ENCODE data around the gene OR4E1.

OR4E1 gene

GRCh38 chr14:21673718-21674117 is at the start of gene OR4E1:
OR4E1 (minus strand) TSS chr14:21673818; CDS start chr14:21670935, 2,883 bp downstream.
- Histone ChIP-seq H3K27me3 (ENCODE audit: control insufficient read depth, insufficient read depth, low read length) (no peaks in the 10 kb centered on the region), H2AFZ (no peak within 1 kb of the TSS), H3K27ac (no peak within 1 kb of the TSS), H3K4me2 (ENCODE audit: low read length) (no peak within 1 kb of the TSS), H3K4me3 (ENCODE audit: low read depth, low read length) (no peak within 1 kb of the TSS), H3K9ac (no peak within 1 kb of the TSS), H3K36me3 (ENCODE audit: control insufficient read depth, insufficient read depth, low read length) (no peaks in the 10 kb centered on the region), H3K79me2 (no peaks in the 10 kb centered on the region), H3K9me3 (ENCODE audit: control insufficient read depth, low read length) (no peaks in the 10 kb centered on the region), H3K4me1 (no peaks in the 10 kb centered on the region)
- TF ChIP-seq CTCF (IDR thresholded peaks at IDR 0.05): no peak

GRCh38 chr14:21721504-21721903 is 47.9 kb upstream of the OR4E1 start:
- Histone ChIP-seq H3K9me3 (ENCODE audit: control insufficient read depth, low read length) (no peaks in the 10 kb centered on the region), H3K27me3 (ENCODE audit: control insufficient read depth, insufficient read depth, low read length) (no peaks in the 10 kb centered on the region), H3K79me2 (no peaks in the 10 kb centered on the region), H3K9ac (no peak overlapping the region), H3K4me1 (no peaks in the 10 kb centered on the region), H2AFZ (no peak overlapping the region), H3K36me3 (ENCODE audit: control insufficient read depth, insufficient read depth, low read length) (no peaks in the 10 kb centered on the region), H3K4me2 (ENCODE audit: low read length) (no peak overlapping the region), H3K27ac (no peak overlapping the region), H3K4me3 (ENCODE audit: low read depth, low read length) (no peak overlapping the region)
- no peak for TF ChIP-seq CTCF (IDR thresholded peaks at IDR 0.05)

- no peaks in the 10 kb centered on the region for H3K9me3 ChIP-seq (ENCODE audit: control insufficient read depth, low read length)
- no peak overlapping the region for H3K4me3 ChIP-seq (ENCODE audit: low read depth, low read length)
- H3K4me2 ChIP-seq (ENCODE audit: low read length): no peak overlapping the region
- no peaks in the 10 kb centered on the region for H3K36me3 ChIP-seq (ENCODE audit: control insufficient read depth, insufficient read depth, low read length)
- no peak overlapping the region for H3K27ac ChIP-seq
- no peaks in the 10 kb centered on the region for H3K79me2 ChIP-seq
- H3K4me1 ChIP-seq: no peaks in the 10 kb centered on the region
- no peak overlapping the region for H3K9ac ChIP-seq
- TF ChIP-seq CTCF (IDR thresholded peaks at IDR 0.05): no peak
- no peaks in the 10 kb centered on the region for H3K27me3 ChIP-seq (ENCODE audit: control insufficient read depth, insufficient read depth, low read length)
- H2AFZ ChIP-seq: no peak overlapping the region
Measured at GRCh38 chr14:21719841-21720240, 46.2 kb upstream of the OR4E1 start.

GRCh38 chr14:21714318-21714929 is 40.8 kb upstream of the OR4E1 start:
- no peaks in the 10 kb centered on the region for H3K79me2 ChIP-seq
- H3K9ac ChIP-seq: no peak overlapping the region
- no peak overlapping the region for H2AFZ ChIP-seq
- no peak overlapping the region for H3K4me3 ChIP-seq (ENCODE audit: low read depth, low read length)
- no peak overlapping the region for H3K27ac ChIP-seq
- H3K36me3 ChIP-seq (ENCODE audit: control insufficient read depth, insufficient read depth, low read length): no peaks in the 10 kb centered on the region
- no peak for TF ChIP-seq CTCF (IDR thresholded peaks at IDR 0.05)
- H3K27me3 ChIP-seq (ENCODE audit: control insufficient read depth, insufficient read depth, low read length): no peaks in the 10 kb centered on the region
- no peaks in the 10 kb centered on the region for H3K4me1 ChIP-seq
- no peaks in the 10 kb centered on the region for H3K9me3 ChIP-seq (ENCODE audit: control insufficient read depth, low read length)
- H3K4me2 ChIP-seq (ENCODE audit: low read length): no peak overlapping the region

GRCh38 chr14:21712036-21712435 is 38.4 kb upstream of the OR4E1 start:
- H3K79me2 ChIP-seq: no peaks in the 10 kb centered on the region
- no peak overlapping the region for H3K27ac ChIP-seq
- H3K9ac ChIP-seq: no peak overlapping the region
- TF ChIP-seq CTCF (IDR thresholded peaks at IDR 0.05): no peak
- no peak overlapping the region for H3K4me2 ChIP-seq (ENCODE audit: low read length)
- H3K36me3 ChIP-seq (ENCODE audit: control insufficient read depth, insufficient read depth, low read length): no peaks in the 10 kb centered on the region
- no peaks in the 10 kb centered on the region for H3K9me3 ChIP-seq (ENCODE audit: control insufficient read depth, low read length)
- H3K4me3 ChIP-seq (ENCODE audit: low read depth, low read length): no peak overlapping the region
- no peak overlapping the region for H2AFZ ChIP-seq
- H3K27me3 ChIP-seq (ENCODE audit: control insufficient read depth, insufficient read depth, low read length): no peaks in the 10 kb centered on the region
- no peaks in the 10 kb centered on the region for H3K4me1 ChIP-seq
